NCI-H146 treated with DMSO at 0.1 percent for 48 hours (cell line): ENCODE measurements around the gene NDUFA12.

Experiments used
- DNase-seq: peaks from one replicate; lab custom pipeline; 2025; ENCODE audit not compliant: unreplicated experiment; lab: John Stamatoyannopoulos, UW

The NDUFA12 gene

GRCh38 chr12:94982456-94982855 is 21.0 kb downstream of the NDUFA12 start:
- no peak for DNase-seq

- no peak for DNase-seq
These were observed 22.9 kb downstream of the NDUFA12 start for GRCh38 chr12:94980577-94980976.

DNA sequence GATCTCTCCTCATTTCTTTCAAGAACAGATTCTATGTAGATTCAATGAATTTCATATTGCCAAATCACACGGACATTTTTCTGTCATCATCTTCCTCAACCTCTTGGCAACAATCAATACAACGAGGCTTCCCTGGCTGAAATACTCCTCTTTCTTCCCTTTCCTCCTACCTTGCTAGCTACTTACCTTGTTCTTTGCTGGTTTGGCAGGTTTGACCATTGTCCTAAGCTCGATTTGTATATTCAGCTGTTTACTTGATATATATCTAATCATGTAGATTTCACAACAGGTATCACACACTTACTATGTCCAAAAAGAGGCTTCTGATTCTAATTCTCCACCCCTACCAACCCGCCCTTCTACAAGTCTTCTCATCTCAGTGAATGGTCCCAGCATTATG is 23.6 kb downstream of the NDUFA12 start:
- no peak for DNase-seq

GRCh38 chr12:94977766-94978468 is 25.6 kb downstream of the NDUFA12 start:
- no peak for DNase-seq

DNA sequence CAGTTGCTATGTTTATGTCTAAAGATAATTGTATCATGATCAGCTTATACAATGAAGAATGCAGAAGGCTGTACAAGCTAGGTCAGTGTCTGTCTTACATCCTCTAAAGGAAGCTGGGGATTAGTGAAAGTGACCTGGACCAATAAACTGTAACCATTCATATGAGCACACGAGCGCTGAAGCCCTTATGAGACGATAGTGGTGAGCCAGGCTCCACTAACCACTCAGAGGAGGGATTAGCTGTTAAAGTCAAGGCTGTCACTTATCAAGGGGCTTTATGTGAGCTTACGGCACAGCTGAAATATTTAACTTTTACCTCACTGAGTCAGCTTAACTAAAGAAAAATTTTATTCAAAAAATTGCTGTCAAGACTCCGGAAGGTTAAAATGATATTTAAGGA is 30.3 kb downstream of the NDUFA12 start:
- DNase-seq: no peak

DNA sequence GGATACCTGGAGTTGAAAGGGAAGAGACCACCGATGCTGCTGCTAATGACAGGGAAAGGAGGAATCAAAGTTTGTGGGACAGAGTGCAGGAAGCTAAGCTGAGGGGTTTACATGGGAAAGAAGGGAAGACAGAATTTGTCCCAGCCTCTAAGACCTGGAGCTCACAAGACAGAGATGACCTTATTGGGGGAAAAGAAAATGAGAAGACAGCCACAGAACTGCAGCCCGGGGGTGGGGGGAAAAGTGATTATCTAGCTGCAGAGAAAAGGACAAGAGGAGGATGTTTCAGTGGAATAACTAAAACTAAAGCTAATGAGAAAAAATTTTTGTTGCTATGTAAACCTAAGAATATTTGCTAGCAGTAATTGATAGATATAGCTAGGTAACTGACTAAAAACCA is 30.7 kb downstream of the NDUFA12 start:
- no peak for DNase-seq

GRCh38 chr12:94971923-94972322 is 31.6 kb downstream of the NDUFA12 start:
- no peak for DNase-seq

- DNase-seq: no peak
These were observed 32.9 kb downstream of the NDUFA12 start for GRCh38 chr12:94970560-94970959.

- DNase-seq: no peak
These were observed 34.1 kb downstream of the NDUFA12 start for GRCh38 chr12:94969424-94969823.

DNA sequence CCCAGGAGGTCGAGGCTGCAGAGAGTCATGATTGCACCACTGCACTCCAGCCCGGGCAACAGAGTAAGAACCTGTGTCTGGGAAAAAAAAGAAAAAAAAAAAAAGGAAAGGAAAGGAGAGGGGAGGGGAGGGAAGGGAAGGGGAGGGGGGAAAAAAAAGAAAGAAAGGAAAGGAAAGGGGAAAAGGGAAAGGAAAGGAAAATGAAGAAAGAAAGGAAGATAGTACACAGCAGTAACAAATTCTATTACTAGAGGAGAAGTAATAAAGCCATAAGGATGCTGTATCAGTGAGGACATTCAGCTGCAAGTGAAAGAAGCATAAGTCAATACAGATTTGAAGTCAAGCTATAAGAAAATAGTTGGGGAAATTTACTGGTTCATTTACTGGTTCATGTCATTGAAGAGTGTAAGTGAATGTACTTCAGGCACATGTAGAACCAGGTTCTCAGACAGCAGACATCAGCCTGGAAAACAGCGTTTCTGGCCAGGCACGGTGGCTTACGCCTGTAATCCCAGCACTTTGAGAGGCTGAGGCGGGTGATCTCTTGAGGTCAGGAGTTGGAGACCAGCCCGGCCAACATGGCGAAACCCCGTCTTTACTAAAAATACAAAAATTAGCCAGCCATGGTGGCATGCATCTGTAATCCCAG is 37.4 kb downstream of the NDUFA12 start:
- no peak for DNase-seq

DNA sequence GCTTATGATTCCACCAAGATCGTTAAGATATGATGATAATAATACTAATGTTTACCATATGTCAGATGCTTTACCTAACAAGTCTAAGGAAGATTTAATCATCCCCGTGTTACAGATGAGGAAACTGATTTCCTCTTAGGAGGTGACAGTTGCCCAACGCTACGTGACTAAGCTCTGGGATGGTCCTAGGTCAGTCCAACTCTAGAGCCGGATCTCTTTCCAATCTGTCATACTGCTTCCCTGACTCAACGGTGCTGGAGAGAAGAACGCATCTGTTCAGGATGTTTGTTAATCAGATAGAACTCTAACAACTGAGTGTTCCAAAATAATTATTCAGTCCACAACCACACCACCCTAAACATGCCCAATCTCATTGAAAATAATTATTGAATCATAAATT is 39.8 kb downstream of the NDUFA12 start:
- no peak for DNase-seq

DNA sequence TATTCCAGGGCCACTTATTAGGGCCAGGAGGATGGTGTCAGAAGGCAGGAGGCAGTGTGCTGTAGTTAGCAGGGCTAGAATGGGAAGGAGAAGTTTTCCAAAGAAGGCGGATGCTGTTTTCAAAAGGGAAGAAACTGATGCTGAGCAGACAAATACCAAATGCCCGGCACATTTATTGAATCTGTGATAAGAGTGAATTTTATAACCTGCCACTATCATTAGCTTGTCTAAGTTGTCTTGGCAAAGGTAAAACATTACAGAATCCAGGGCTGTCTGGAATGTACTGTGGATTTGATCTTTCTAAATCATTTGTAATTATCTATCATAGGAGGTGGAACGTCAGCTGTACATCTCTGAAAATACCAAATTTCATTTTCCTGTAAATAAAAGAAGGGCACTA is 40.8 kb downstream of the NDUFA12 start:
- DNase-seq: no peak

DNA sequence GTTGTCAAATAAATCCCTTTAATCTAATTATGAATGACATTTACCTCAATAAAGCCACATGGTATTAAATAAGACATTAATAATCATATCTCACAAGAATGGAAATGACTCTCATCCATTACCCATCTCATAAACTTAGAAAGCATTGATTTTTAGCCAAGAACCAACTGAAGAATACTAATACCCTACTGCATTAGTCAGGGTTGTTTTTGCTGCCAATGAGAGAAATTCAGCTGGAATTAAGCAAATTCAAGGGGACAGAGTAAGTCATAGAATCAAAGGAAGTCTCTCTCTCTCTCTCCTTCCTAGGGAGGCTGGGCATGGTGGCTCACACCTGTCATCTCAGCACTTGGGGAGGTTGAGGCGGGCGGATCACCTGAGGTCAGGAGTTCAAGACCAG is 41.6 kb downstream of the NDUFA12 start:
- DNase-seq: no peak

- no peak for DNase-seq
These were observed 42.2 kb downstream of the NDUFA12 start for GRCh38 chr12:94961256-94961824.

GRCh38 chr12:94957006-94957405 is 46.5 kb downstream of the NDUFA12 start:
- DNase-seq: no peak

DNA sequence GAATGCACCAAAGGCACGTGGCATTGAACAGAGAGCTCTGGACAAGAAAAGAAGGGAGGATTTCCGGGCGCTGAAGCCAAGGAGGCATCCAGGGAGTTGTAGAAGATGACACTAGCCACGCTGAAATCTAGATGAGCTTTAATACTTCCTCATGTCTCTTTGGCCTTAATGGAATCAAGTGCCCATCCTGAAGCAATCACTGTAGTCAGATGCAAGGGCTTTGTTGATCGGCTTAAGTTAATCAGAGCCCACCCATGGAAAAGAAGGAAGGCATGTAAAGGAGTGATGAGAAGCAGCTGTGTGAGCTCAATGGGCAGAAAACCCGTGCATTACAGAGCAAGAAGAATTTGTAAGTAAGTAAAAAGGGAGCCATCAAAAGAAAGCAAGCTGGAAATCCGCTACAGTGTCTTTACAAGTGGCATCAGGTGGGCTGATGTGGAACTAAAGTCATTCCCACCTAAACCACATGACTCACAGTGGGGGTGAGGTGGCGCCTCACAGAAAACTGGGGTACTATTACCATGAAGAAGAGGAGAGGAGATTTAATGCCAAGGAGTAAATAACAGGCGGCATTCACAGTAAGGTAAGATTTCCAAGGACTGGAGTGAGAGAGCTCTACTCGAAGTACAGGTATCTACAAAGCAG is 48.4 kb downstream of the NDUFA12 start:
- DNase-seq: no peak

GRCh38 chr12:94954029-94954685 is 49.3 kb downstream of the NDUFA12 start:
- no peak for DNase-seq

GRCh38 chr12:94952325-94952724 is 51.2 kb downstream of the NDUFA12 start:
- no peak for DNase-seq

- no peak for DNase-seq
These were observed 52.2 kb downstream of the NDUFA12 start for GRCh38 chr12:94951071-94951934.

DNA sequence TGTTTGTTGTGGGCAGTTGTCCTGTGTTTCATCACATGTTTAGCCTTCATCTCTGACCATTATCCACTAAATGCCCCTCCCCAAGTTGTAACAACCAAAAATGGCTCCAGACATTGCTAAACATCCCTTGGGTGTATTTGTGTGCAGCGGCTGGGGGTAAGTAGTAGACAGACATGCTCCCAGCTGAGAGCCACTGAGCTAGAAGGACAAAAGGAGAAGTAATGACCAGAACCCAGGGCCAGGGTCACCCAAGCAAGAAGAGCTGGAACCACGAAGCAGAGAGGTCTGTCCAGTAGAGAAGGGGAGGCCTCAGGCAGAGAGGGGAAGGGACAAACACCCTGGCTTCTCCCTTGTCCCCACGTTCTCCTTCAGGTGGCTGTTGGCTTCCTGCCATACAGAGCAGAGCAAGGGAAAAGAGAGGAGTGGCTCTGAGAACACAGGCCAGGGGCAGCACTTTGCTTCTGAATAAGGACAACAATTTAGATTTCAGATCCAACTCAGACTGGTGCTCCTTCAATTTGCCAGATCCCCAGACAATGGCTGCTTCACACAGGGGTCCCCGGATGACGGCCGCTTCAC is 55.2 kb downstream of the NDUFA12 start:
- DNase-seq: no peak
